HG02938 (cell line): ENCODE measurements around the gene CCRL2.
A peak's percentile ranks its signal among the peaks of the same experiment; 100 is the strongest.
"Not testable (repeated sequence)": the region's sequence is repeated elsewhere in the genome, so short reads cannot be mapped to it uniquely, and the experiment has no call there.

Experiments used
- ATAC-seq: cut with Tn5 transposase; IDR thresholded peaks from one replicate; pipeline ENCODE4 v1.9.1; 2021; ENCODE audit warnings: mild to moderate bottlenecking, moderate library complexity; ENCODE audit not compliant: unreplicated experiment

The CCRL2 gene

DNA sequence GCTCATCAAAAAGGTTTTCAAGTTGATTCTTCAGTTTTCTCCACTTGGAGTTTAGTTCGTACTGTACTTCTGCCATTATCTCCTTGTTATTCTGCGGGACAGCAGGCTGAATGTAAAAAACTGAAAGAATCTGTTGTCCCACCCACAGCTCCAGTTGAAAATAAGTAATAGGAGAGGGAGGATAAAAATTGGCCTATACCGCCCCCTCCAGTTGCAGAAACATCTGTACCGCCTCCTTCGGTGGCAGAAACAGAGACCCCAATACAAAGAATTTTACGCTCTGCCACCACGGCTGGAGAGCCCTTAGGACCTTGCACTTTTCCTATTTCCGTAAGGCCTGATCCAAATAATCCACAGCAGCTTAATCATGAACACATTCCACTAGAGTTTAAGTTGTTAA lies 20.3 kb downstream of the CCRL2 start:
- not testable (repeated sequence) for ATAC-seq

DNA sequence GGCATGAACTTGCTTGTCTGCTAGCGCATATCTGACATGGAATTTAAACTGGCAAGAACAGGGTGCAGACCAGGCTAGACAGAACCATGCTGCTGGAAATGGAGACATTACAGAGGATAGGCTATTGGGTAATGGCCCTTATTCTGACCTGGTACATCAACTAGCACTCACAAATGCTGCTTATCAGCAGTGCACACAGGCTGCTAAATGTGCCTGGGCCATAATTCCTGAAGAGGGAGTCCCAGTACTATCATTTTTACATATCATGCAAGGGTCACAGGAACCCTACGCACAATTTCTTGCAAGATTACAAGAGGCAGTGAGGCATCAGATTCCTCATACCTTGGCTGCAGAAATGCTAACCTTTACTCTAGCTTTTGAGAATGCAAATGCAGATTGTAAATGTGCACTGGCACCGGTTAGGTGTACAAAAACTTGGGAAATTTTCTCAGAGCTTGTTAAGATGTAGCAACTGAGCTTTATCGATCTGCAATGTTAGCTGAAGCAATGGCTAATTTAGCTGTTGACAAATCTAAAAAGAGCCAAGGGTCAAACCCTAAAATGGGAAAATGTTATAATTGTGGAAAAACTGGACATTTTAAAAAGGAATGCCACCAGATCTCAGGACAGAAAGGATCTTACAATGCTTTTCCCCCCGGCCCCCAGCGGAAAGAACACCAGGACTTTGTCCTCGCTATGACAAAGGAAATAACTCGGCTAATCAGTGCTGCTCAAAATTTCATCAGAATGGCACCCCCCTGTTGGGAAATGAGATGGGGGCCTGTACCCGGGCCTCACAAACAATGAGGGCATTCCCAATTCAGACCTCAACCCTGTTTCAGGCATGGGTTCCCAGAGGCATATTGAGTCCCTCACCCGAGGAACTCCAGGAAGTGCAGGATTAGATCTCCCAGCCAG lies 21.1 kb downstream of the CCRL2 start:
- ATAC-seq, result no peak

- ATAC-seq, result no peak
Observed at GRCh38 chr3:46429250-46429649, 22.2 kb downstream of the CCRL2 start.

- ATAC-seq, result no peak
Observed at GRCh38 chr3:46429671-46430070, 22.6 kb downstream of the CCRL2 start.

GRCh38 chr3:46430879-46431278 lies 23.8 kb downstream of the CCRL2 start:
- not testable (repeated sequence) for ATAC-seq

GRCh38 chr3:46431905-46432304 lies 24.8 kb downstream of the CCRL2 start:
- not testable (repeated sequence) for ATAC-seq

DNA sequence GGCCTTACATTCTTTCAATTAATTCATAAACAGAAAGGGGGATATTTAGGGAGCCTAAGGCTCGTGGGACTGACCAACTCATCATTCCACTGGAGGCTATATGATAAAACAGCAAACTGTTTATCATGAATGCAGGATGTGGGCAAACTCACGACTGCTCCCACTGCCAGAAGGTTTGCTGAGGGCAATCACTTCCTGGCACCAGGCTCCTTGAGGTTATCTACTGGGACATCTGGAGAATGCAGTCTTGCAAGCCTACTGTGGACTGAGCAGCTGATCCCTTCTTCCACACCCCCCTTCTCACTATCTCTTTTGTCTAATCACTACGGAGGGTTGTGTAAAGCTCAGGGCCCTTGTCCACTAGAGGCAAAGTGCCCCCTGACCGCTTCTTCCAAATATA lies 26.1 kb downstream of the CCRL2 start:
- ATAC-seq, result not testable (repeated sequence)

GRCh38 chr3:46433841-46434240 lies 26.8 kb downstream of the CCRL2 start:
- ATAC-seq, result no peak

DNA sequence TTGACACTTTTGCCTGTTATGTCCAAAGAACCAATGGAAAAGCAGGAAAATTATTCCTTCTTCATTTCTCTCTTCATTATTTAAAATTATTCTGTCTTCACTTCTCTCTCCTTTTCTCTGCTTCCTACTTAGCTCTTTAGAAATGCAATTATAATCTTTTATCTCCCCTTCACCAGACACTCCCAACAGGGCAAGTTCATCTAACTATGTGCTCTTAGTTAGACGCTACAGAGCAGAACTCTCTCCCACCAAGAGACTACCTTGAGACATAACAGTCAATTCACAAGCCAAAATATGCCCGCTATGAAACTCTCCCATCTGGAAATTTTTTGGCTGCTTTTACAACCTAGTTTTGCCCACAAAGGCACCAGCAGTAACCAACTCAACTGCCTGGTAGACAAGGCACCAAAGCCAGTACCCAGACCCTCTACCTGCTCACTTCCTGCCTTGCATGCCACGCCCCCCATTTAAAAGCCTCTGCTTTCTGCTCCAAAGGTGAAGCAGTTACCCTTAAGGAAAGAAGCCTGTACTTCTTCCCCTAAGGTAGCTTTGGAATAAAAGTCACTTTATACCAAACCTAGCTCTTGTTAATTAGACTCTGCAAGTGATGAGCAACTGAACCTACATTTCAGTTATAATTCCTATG lies 28.1 kb downstream of the CCRL2 start:
- no peak for ATAC-seq

GRCh38 chr3:46438831-46439230 lies 31.8 kb downstream of the CCRL2 start:
- no peak for ATAC-seq

- ATAC-seq, result peak; percentile 87
Observed at GRCh38 chr3:46440531-46441294, 33.7 kb downstream of the CCRL2 start.

- no peak for ATAC-seq
Observed at GRCh38 chr3:46442576-46443530, 35.8 kb downstream of the CCRL2 start.

DNA sequence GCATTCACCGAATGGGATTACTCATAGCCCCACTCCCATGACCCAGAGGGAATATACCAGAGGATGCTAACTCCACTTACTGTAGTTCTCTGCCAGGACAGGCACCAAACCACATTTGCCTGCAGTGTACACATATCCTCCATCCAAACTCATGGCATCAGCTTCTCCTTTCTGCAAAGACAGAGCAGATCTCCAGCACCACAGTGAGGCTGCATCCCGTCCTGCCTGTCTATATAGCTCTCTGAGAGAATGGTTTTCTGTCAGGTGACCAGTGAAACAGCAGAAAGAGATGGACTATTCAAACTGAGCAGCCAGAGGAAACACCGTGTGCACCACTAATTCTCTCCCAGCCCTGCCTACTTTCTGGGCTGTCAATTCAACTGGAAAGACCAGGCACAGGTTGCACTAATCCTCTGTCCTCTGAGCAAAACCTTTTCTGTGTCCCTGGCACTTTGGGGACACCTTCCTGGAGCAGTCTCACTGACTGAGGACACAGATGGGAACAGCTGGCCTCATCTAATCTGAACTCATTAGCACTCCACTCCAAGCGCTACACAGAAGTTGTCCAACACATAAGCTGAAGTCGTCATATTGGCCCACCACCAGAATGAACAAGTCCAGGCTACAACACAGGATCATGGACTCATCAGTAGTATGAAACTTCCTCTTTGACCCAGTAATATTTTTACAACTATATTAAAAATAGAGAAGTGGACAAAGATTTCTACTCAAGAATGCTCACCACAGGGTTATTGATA lies 40.3 kb downstream of the CCRL2 start:
- ATAC-seq, result no peak

DNA sequence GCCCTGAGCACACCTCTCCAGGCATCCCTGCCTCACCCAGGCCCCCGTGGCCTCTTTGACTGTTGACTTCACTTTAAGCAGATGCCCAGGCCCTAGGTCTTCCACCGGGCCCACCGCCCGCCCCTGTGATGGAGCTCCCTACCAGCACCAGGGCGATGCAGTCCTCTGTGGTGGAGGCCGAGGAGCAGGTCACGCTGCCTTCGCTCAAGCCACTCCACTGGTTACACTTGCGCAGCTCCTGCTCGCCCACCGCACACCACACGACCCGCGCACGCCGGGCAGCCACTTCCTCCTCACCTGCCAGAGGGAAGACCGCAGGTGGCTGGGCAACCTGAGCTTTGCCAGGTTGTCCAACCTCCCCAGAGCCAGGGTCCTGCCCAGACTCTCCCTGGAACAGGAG lies 41.7 kb downstream of the CCRL2 start:
- no peak for ATAC-seq

- no peak for ATAC-seq
Observed at GRCh38 chr3:46449755-46450552, 42.9 kb downstream of the CCRL2 start.

DNA sequence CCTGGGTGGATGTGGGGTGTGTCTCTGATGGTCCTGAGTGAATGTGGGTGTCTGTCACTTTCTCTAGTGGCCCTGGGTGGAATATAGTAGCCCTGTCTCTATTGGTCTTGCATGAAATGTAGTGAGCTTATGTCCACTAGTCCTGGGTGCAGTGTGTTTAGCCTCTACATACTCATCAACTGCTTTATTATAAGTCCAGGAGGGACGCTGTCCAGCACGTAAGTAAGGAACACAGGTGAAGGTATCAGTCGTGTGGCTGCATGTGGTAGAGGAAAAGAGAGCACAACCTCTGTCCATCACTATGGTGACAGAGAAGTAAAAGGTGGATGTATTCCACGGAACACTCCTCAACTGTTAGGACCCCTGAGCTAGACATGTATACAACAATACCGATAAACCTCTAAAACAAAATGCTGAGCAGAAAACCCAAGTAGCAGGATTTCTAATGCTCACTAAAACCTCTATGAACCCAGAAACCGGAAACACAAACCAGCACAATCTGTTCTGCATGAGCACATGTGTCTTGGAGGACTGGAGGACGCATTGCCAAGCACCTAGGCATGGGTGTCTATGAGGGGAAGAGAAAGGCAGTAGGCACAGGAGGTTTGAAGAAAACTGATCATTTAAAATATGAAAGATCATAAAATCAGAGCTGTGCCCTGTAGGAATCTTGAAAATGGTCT lies 46.6 kb downstream of the CCRL2 start:
- ATAC-seq, result no peak

DNA sequence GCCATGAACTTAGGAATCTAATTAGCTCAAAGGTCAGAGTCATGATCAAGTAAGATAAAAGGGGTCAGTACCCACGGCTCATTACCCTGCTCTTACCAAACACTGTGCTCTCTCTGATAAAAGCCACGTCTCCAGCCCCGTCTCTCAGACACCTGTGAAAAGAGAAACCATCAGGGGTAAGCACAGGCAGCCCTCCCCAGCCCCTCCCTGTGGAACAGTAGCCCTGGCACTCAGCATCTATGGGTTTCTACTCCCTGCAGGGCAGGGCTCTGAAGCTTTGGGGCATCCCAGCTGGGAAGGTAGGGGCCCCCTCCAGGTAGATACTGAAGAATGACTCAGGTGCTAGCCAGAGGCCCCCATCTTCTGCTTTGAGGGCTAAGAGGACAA lies 47.1 kb downstream of the CCRL2 start:
- ATAC-seq, result no peak

- ATAC-seq, result no peak
Observed at GRCh38 chr3:46454606-46455005, 47.5 kb downstream of the CCRL2 start.
